ENCODE results near the gene CCL25. TPM values are rescaled to one million over a fixed set of nuclear protein-coding genes. Genes with fewer than 3 reads are reported as not detected.

CCL25 gene
- total and polyA plus RNA-seq, 9 of the 15 experiments (the other 6 are each of a cell fraction or from before 2014, with no cell fraction given): 0.15 TPM; not detected in 8

DNA sequence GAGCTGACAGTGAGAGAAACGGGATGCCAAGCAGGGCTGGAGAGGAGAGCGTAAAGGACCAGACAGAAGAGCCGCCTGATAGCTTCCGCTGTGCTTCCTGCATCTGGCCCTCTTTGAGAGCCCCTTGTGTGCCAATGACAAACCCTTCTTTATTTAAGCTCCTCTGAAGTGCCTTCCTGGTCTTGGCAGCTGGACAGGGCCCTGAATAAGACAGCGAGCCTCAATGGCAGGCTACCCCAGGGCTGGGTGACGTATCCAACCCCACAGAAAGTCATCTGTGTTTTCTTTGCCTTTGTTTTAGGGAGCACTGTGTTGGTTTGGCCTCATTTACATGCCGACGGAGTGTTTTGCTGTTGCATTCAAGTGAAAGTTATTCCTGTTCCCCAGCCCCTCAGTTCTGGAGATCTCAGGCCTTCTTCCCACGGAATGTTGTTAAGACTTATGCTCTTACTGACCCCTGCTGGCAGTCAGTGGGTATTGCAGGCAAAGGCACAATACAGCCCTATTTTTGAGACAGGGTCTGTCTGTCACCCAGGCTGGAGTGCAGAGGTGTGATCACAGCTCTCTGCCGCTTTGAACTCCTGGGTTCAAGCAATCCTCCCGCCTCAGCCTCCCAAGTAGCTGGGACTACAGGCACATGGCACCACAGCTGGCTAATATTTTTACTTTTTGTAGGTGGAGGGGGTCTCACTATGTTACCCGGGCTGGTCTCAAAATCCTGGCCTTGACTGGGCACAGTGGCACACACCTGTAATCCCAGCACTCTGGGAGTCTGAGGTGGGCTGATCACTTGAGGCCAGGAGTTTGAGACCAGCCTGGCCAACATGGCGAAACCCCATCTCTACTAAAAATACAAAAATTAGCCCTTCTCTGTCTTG, 16.8 kb downstream of the CCL25 start (continued):
- TF ChIP-seq, protein P1, sequence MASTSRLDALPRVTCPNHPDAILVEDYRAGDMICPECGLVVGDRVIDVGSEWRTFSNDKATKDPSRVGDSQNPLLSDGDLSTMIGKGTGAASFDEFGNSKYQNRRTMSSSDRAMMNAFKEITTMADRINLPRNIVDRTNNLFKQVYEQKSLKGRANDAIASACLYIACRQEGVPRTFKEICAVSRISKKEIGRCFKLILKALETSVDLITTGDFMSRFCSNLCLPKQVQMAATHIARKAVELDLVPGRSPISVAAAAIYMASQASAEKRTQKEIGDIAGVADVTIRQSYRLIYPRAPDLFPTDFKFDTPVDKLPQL (IDR thresholded peaks at IDR 0.05; ENCODE audit: extremely low read depth, insufficient read length): no peak
- TF ChIP-seq, protein P2, sequence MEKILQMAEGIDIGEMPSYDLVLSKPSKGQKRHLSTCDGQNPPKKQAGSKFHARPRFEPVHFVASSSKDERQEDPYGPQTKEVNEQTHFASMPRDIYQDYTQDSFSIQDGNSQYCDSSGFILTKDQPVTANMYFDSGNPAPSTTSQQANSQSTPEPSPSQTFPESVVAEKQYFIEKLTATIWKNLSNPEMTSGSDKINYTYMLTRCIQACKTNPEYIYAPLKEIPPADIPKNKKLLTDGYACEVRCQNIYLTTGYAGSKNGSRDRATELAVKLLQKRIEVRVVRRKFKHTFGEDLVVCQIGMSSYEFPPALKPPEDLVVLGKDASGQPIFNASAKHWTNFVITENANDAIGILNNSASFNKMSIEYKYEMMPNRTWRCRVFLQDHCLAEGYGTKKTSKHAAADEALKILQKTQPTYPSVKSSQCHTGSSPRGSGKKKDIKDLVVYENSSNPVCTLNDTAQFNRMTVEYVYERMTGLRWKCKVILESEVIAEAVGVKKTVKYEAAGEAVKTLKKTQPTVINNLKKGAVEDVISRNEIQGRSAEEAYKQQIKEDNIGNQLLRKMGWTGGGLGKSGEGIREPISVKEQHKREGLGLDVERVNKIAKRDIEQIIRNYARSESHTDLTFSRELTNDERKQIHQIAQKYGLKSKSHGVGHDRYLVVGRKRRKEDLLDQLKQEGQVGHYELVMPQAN (IDR thresholded peaks at IDR 0.05; ENCODE audit: borderline replicate concordance): no peak
- TF ChIP-seq, protein P3, sequence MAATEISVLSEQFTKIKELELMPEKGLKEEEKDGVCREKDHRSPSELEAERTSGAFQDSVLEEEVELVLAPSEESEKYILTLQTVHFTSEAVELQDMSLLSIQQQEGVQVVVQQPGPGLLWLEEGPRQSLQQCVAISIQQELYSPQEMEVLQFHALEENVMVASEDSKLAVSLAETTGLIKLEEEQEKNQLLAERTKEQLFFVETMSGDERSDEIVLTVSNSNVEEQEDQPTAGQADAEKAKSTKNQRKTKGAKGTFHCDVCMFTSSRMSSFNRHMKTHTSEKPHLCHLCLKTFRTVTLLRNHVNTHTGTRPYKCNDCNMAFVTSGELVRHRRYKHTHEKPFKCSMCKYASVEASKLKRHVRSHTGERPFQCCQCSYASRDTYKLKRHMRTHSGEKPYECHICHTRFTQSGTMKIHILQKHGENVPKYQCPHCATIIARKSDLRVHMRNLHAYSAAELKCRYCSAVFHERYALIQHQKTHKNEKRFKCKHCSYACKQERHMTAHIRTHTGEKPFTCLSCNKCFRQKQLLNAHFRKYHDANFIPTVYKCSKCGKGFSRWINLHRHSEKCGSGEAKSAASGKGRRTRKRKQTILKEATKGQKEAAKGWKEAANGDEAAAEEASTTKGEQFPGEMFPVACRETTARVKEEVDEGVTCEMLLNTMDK (IDR thresholded peaks at IDR 0.05; ENCODE audit: borderline replicate concordance, insufficient read depth, low read depth, low read length, poor library complexity, severe bottlenecking): no peak
- no peak for TF ChIP-seq NCOA4 (IDR thresholded peaks at IDR 0.05; ENCODE audit: partially characterized antibody)
- TF ChIP-seq MCM7 (IDR thresholded peaks at IDR 0.05): no peak
- TF ChIP-seq POLR2H (tag; IDR thresholded peaks at IDR 0.05; ENCODE audit: low read depth): no peak
- TF ChIP-seq ZNF3 (CRISPR knock-in tag; IDR thresholded peaks at IDR 0.05): no peak
- TF ChIP-seq CBFB (CRISPR knock-in tag; IDR thresholded peaks at IDR 0.05): no peak
- TF ChIP-seq, protein P4, sequence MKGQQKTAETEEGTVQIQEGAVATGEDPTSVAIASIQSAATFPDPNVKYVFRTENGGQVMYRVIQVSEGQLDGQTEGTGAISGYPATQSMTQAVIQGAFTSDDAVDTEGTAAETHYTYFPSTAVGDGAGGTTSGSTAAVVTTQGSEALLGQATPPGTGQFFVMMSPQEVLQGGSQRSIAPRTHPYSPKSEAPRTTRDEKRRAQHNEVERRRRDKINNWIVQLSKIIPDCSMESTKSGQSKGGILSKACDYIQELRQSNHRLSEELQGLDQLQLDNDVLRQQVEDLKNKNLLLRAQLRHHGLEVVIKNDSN (CRISPR knock-in tag; IDR thresholded peaks at IDR 0.05): no peak
- peak; percentile 89; the same call in 1 of the 2 replicates for TF ChIP-seq CBX1 (IDR thresholded peaks at IDR 0.05; ENCODE audit: low read depth)
- no peak for TF ChIP-seq KAT8 (IDR thresholded peaks at IDR 0.05; ENCODE audit: low read depth)
- TF ChIP-seq ZNF282 (CRISPR knock-in tag; IDR thresholded peaks at IDR 0.05): 0 out of 2 replicates have a peak, but pooled peaks have one; percentile 60
- no peak for TF ChIP-seq MAFK (IDR thresholded peaks at IDR 0.05; ENCODE audit: low read length)
- no peak for TF ChIP-seq ZNF696 (CRISPR knock-in tag; conservative IDR thresholded peaks at IDR 0.05)
- no peak for TF ChIP-seq ZZZ3 (IDR thresholded peaks at IDR 0.05)
- TF ChIP-seq ZNF274 (IDR thresholded peaks at IDR 0.05; ENCODE audit: borderline replicate concordance, low read depth, low read length): no peak
- no peak for TF ChIP-seq PPARD (CRISPR knock-in tag; IDR thresholded peaks at IDR 0.05)
- TF ChIP-seq, protein P5, sequence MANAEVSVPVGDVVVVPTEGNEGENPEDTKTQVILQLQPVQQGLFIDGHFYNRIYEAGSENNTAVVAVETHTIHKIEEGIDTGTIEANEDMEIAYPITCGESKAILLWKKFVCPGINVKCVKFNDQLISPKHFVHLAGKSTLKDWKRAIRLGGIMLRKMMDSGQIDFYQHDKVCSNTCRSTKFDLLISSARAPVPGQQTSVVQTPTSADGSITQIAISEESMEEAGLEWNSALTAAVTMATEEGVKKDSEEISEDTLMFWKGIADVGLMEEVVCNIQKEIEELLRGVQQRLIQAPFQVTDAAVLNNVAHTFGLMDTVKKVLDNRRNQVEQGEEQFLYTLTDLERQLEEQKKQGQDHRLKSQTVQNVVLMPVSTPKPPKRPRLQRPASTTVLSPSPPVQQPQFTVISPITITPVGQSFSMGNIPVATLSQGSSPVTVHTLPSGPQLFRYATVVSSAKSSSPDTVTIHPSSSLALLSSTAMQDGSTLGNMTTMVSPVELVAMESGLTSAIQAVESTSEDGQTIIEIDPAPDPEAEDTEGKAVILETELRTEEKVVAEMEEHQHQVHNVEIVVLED (CRISPR knock-in tag; IDR thresholded peaks at IDR 0.05): no peak
- no peak for TF ChIP-seq ZNF311 (CRISPR knock-in tag; IDR thresholded peaks at IDR 0.05)
- TF ChIP-seq ZFP1 (CRISPR knock-in tag; IDR thresholded peaks at IDR 0.05): no peak
- no peak for TF ChIP-seq FOXM1 (IDR thresholded peaks at IDR 0.05; ENCODE audit: low read depth)
- no peak for TF ChIP-seq FOXM1 (CRISPR knock-in tag; IDR thresholded peaks at IDR 0.05; ENCODE audit: low read depth)
